Memory B cell (primary cell): ENCODE measurements around the gene BEST3.
"Not testable (repeated sequence)": the region's sequence is repeated elsewhere in the genome, so short reads cannot be mapped to it uniquely, and the experiment has no call there.

Source experiments
- ATAC-seq: fragments of 150-1000 bp; cut with Tn5 transposase; 2 replicates; pipeline ENCODE4 v1.10.0; 2021; ENCODE audit warnings: low read depth, mild to moderate bottlenecking, moderate library complexity
- DNase-seq, 2 donors: peaks; one replicate each; pipeline ENCODE4 v3.0.0; 2022; ENCODE audit warnings: low spot score in 2 of 2
- H3K27ac Mint-ChIP-seq: one replicate; pipeline ENCODE4 v1.8.0; 2022; ENCODE audit warnings: mild to moderate bottlenecking, moderate library complexity, mixed read lengths
- H3K27me3 Mint-ChIP-seq: one replicate; pipeline ENCODE4 v1.8.0; 2022; ENCODE audit warnings: mixed read lengths
- H3K36me3 Mint-ChIP-seq: one replicate; pipeline ENCODE4 v1.8.0; 2022; ENCODE audit warnings: mild to moderate bottlenecking, mixed read lengths
- H3K4me1 Mint-ChIP-seq: one replicate; pipeline ENCODE4 v1.8.0; 2022; ENCODE audit warnings: mixed read lengths
- H3K4me3 Mint-ChIP-seq: one replicate; pipeline ENCODE4 v1.8.0; 2022; ENCODE audit warnings: mild to moderate bottlenecking, moderate library complexity, mixed read lengths
- H3K9me3 Mint-ChIP-seq: one replicate; pipeline ENCODE4 v1.8.0; 2022; ENCODE audit warnings: mixed read lengths

BEST3 gene

GRCh38 chr12:69619050-69619449, 80.1 kb downstream of the BEST3 start:
- peaks cover 8% of the 10 kb centered on the region for H3K27me3 Mint-ChIP-seq
- DNase-seq (no peak), ATAC-seq (no peak)
- H3K27ac Mint-ChIP-seq: no peak overlapping the region
- H3K9me3 Mint-ChIP-seq: no peaks in the 10 kb centered on the region
- peaks cover 4% of the 10 kb centered on the region for H3K4me1 Mint-ChIP-seq
- H3K4me3 Mint-ChIP-seq: no peak overlapping the region
- no peaks in the 10 kb centered on the region for H3K36me3 Mint-ChIP-seq

- Mint-ChIP-seq H3K4me3 (no peak overlapping the region), H3K27ac (no peak overlapping the region), H3K4me1 (peaks cover 4% of the 10 kb centered on the region), H3K36me3 (no peaks in the 10 kb centered on the region), H3K27me3 (peaks cover 3% of the 10 kb centered on the region), H3K9me3 (no peaks in the 10 kb centered on the region)
- ATAC-seq (no peak), DNase-seq (peak in 1 of 2 donors; percentile 1)
These were observed 83.1 kb downstream of the BEST3 start for GRCh38 chr12:69616025-69616424.

- DNase-seq: no peak
- Mint-ChIP-seq H3K9me3 (no peaks in the 10 kb centered on the region), H3K27ac (no peak overlapping the region), H3K4me1 (peaks cover 4% of the 10 kb centered on the region), H3K4me3 (no peak overlapping the region), H3K36me3 (no peaks in the 10 kb centered on the region), H3K27me3 (peaks cover 2% of the 10 kb centered on the region)
- ATAC-seq: no peak
These were observed 85.8 kb downstream of the BEST3 start for GRCh38 chr12:69613351-69613750.

GRCh38 chr12:69610729-69611128, 88.4 kb downstream of the BEST3 start, which contains the start of gene LRRC10:
TSS of gene LRRC10 (minus strand) at chr12:69610907. CDS start at chr12:69610838, 69 bp downstream.
- H3K36me3 Mint-ChIP-seq: no peaks in the 10 kb centered on the region
- no peak within 1 kb of the TSS for H3K4me3 Mint-ChIP-seq
- no peak within 1 kb of the TSS for H3K27ac Mint-ChIP-seq
- H3K9me3 Mint-ChIP-seq: no peaks in the 10 kb centered on the region
- peaks cover under 1% of the 10 kb centered on the region for H3K4me1 Mint-ChIP-seq
- ATAC-seq (no peak), DNase-seq (no peak)
- peaks cover 2% of the 10 kb centered on the region for H3K27me3 Mint-ChIP-seq

- Mint-ChIP-seq H3K4me3 (no peak overlapping the region), H3K27ac (no peak overlapping the region), H3K4me1 (no peaks in the 10 kb centered on the region), H3K9me3 (no peaks in the 10 kb centered on the region), H3K36me3 (no peaks in the 10 kb centered on the region), H3K27me3 (peaks cover 2% of the 10 kb centered on the region)
- DNase-seq (no peak), ATAC-seq (no peak)
These were observed 89.0 kb downstream of the BEST3 start for GRCh38 chr12:69610126-69610525.

DNA sequence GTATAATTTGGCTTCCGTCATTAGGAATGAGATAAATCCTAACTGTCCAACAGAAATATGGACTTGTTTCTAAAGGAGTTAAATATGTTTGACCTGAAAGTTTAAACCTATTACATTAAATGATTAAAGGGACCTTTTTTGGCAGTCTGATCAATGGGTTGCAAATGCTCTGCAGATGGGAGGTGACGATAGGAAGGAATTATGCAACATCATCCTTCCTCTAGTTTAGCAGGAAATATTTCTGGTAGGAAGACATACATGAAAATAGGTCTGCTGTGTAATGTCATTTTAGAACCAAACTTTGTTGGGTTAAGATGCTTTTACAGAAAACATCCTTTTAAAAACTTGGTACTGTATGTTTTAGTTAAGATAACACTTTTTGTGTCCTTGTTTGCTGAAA, 91.0 kb downstream of the BEST3 start:
- Mint-ChIP-seq H3K27me3 (no peaks in the 10 kb centered on the region), H3K4me1 (no peaks in the 10 kb centered on the region), H3K4me3 (no peak overlapping the region), H3K9me3 (peaks cover 2% of the 10 kb centered on the region), H3K36me3 (peaks cover 4% of the 10 kb centered on the region), H3K27ac (no peak overlapping the region)
- DNase-seq (no peak), ATAC-seq (no peak)

GRCh38 chr12:69604275-69604674, 94.8 kb downstream of the BEST3 start:
- not testable (repeated sequence) for H3K27ac Mint-ChIP-seq, H3K27me3 Mint-ChIP-seq, H3K4me3 Mint-ChIP-seq, DNase-seq, H3K4me1 Mint-ChIP-seq, ATAC-seq, H3K9me3 Mint-ChIP-seq
- peaks cover 27% of the 10 kb centered on the region for H3K36me3 Mint-ChIP-seq
